ENCODE data around the gene MBNL2.

The MBNL2 gene

GRCh38 chr13:97287047-97287383, 64.9 kb downstream of the MBNL2 start:
- TF ChIP-seq CTCF (IDR thresholded peaks at IDR 0.05; ENCODE audit: low read depth, low read length, poor library complexity, severe bottlenecking) (no peak), EZH2phosphoT487 (IDR thresholded peaks at IDR 0.05; ENCODE audit: borderline replicate concordance, low read length) (no peak)
- H4K20me1 ChIP-seq (ENCODE audit: control insufficient read depth, insufficient read depth, low read depth, low read length): no peaks in the 10 kb centered on the region; the same call in 1 of the 2 replicates
- no peak overlapping the region for H3K4me2 ChIP-seq (ENCODE audit: low read length)
- H3K4me3 ChIP-seq (ENCODE audit: low read length): no peak overlapping the region
- H3K27me3 ChIP-seq (ENCODE audit: control insufficient read depth, low read length): no peaks in the 10 kb centered on the region
- H3K4me1 ChIP-seq (ENCODE audit: control insufficient read depth, low read length): no peaks in the 10 kb centered on the region
- no peaks in the 10 kb centered on the region for H3K9me2 ChIP-seq (replicated peaks; ENCODE audit: control insufficient read depth, low read length)
- H3F3A ChIP-seq (ENCODE audit: control insufficient read depth, insufficient read depth): no peaks in the 10 kb centered on the region
- H3K79me2 ChIP-seq (ENCODE audit: control insufficient read depth, low read length): peaks cover 13% of the 10 kb centered on the region
- H3K36me3 ChIP-seq (ENCODE audit: control insufficient read depth, low read length): no peaks in the 10 kb centered on the region
- H3K27ac ChIP-seq (ENCODE audit: low read depth, low read length): no peak overlapping the region
- H3K9me3 ChIP-seq (ENCODE audit: control insufficient read depth, insufficient read depth, low read length): no peaks in the 10 kb centered on the region

GRCh38 chr13:97288486-97288900, 66.4 kb downstream of the MBNL2 start:
- no peaks in the 10 kb centered on the region for H3K4me1 ChIP-seq (ENCODE audit: control insufficient read depth, low read length)
- no peaks in the 10 kb centered on the region for H3K27me3 ChIP-seq (ENCODE audit: control insufficient read depth, low read length)
- H3K9me3 ChIP-seq (ENCODE audit: control insufficient read depth, insufficient read depth, low read length): no peaks in the 10 kb centered on the region
- no peak overlapping the region for H3K27ac ChIP-seq (ENCODE audit: low read depth, low read length)
- H3K4me3 ChIP-seq (ENCODE audit: low read length): no peak overlapping the region
- no peaks in the 10 kb centered on the region for H3K9me2 ChIP-seq (replicated peaks; ENCODE audit: control insufficient read depth, low read length)
- H3K36me3 ChIP-seq (ENCODE audit: control insufficient read depth, low read length): no peaks in the 10 kb centered on the region
- no peaks in the 10 kb centered on the region for H3F3A ChIP-seq (ENCODE audit: control insufficient read depth, insufficient read depth)
- no peak overlapping the region for H3K4me2 ChIP-seq (ENCODE audit: low read length)
- peaks cover 4% of the 10 kb centered on the region; the same call in 1 of the 2 replicates for H3K79me2 ChIP-seq (ENCODE audit: control insufficient read depth, low read length)
- TF ChIP-seq EZH2phosphoT487 (IDR thresholded peaks at IDR 0.05; ENCODE audit: borderline replicate concordance, low read length) (no peak), CTCF (IDR thresholded peaks at IDR 0.05; ENCODE audit: low read depth, low read length, poor library complexity, severe bottlenecking) (no peak)
- no peaks in the 10 kb centered on the region; the same call in 1 of the 2 replicates for H4K20me1 ChIP-seq (ENCODE audit: control insufficient read depth, insufficient read depth, low read depth, low read length)

GRCh38 chr13:97289514-97290298, 67.6 kb downstream of the MBNL2 start:
- Histone ChIP-seq H3K4me2 (ENCODE audit: low read length) (no peak overlapping the region), H3K4me3 (ENCODE audit: low read length) (no peak overlapping the region), H3K36me3 (ENCODE audit: control insufficient read depth, low read length) (no peaks in the 10 kb centered on the region), H3K79me2 (ENCODE audit: control insufficient read depth, low read length) (peaks cover 4% of the 10 kb centered on the region; the same call in 1 of the 2 replicates), H3K4me1 (ENCODE audit: control insufficient read depth, low read length) (no peaks in the 10 kb centered on the region), H4K20me1 (ENCODE audit: control insufficient read depth, insufficient read depth, low read depth, low read length) (no peaks in the 10 kb centered on the region), H3F3A (ENCODE audit: control insufficient read depth, insufficient read depth) (no peaks in the 10 kb centered on the region), H3K27me3 (ENCODE audit: control insufficient read depth, low read length) (no peaks in the 10 kb centered on the region), H3K27ac (ENCODE audit: low read depth, low read length) (no peak overlapping the region), H3K9me2 (replicated peaks; ENCODE audit: control insufficient read depth, low read length) (no peaks in the 10 kb centered on the region), H3K9me3 (ENCODE audit: control insufficient read depth, insufficient read depth, low read length) (no peaks in the 10 kb centered on the region)
- TF ChIP-seq CTCF (IDR thresholded peaks at IDR 0.05; ENCODE audit: low read depth, low read length, poor library complexity, severe bottlenecking): no peak

Data from DOHH2 (cell line).